Activated gamma-delta T cell (primary cell): ENCODE results near the gene SRPK3.
"Not testable (repeated sequence)": the region's sequence is repeated elsewhere in the genome, so short reads cannot be mapped to it uniquely, and the experiment has no call there.

ENCODE experiments used
- DNase-seq: peaks from one replicate; lab custom pipeline; 2025; lab: John Stamatoyannopoulos, UW

The SRPK3 gene

GRCh38 chrX:153745067-153745433 is 35.8 kb upstream of the SRPK3 start:
- not testable (repeated sequence) for DNase-seq

- no peak for DNase-seq
These were observed 34.5 kb upstream of the SRPK3 start for GRCh38 chrX:153746359-153746758.

- not testable (repeated sequence) for DNase-seq
These were observed 33.9 kb upstream of the SRPK3 start for GRCh38 chrX:153746991-153747390.

GRCh38 chrX:153749017-153749416 is 31.8 kb upstream of the SRPK3 start:
- DNase-seq, result not testable (repeated sequence)

GRCh38 chrX:153750127-153750774 is 30.6 kb upstream of the SRPK3 start:
- no peak for DNase-seq

GRCh38 chrX:153755136-153755535 is 25.7 kb upstream of the SRPK3 start:
- DNase-seq, result no peak

- DNase-seq, result no peak
These were observed 19.0 kb upstream of the SRPK3 start for GRCh38 chrX:153761863-153762262.

- no peak for DNase-seq
These were observed 18.1 kb upstream of the SRPK3 start for GRCh38 chrX:153762626-153763173.

GRCh38 chrX:153763298-153763932 is 17.4 kb upstream of the SRPK3 start:
- no peak for DNase-seq

- peak; percentile 55 for DNase-seq
These were observed 16.7 kb upstream of the SRPK3 start, which contains the start of gene PLXNB3 for GRCh38 chrX:153763989-153764755. Gene PLXNB3 (plus strand): TSS chrX:153764249. CDS start chrX:153765536, 1,287 bp downstream.

GRCh38 chrX:153764786-153765137 is 16.1 kb upstream of the SRPK3 start:
- DNase-seq, result no peak

GRCh38 chrX:153765138-153766079 is 15.4 kb upstream of the SRPK3 start:
- DNase-seq, result no peak

GRCh38 chrX:153766098-153766817 is 14.6 kb upstream of the SRPK3 start:
- no peak for DNase-seq

- DNase-seq, result no peak
These were observed 13.8 kb upstream of the SRPK3 start for GRCh38 chrX:153766871-153767673.

GRCh38 chrX:153767674-153768055 is 13.2 kb upstream of the SRPK3 start:
- no peak for DNase-seq

GRCh38 chrX:153768311-153769157 is 12.3 kb upstream of the SRPK3 start:
- no peak for DNase-seq

- DNase-seq, result no peak
These were observed 11.5 kb upstream of the SRPK3 start for GRCh38 chrX:153769158-153769864.

- DNase-seq, result no peak
These were observed 10.8 kb upstream of the SRPK3 start for GRCh38 chrX:153769865-153770600.
